K562 (cell line): ENCODE data around the gene MED15. TPM values are rescaled to one million over a fixed set of nuclear protein-coding genes. Genes with fewer than 3 reads are reported as not detected.
A peak's percentile ranks its signal among the peaks of the same experiment; 100 is the strongest.

Experiments used
- CCNT2 ChIP-seq: IDR thresholded peaks from 2 replicates; pipeline ENCODE4 v1.6.1; 2011; ENCODE audit warnings: borderline replicate concordance, low read depth, mild to moderate bottlenecking, moderate library complexity, mixed read lengths, low read length; ENCODE audit not compliant: insufficient read length; ENCODE audit errors: extremely low read depth
- CREM ChIP-seq: IDR thresholded peaks from 2 replicates; pipeline ENCODE4 v1.6.1; 2014; ENCODE audit warnings: antibody characterized with exemption, low read depth
- ETV1 ChIP-seq: fragments of 450-650 bp; conservative IDR thresholded peaks from 2 replicates; pipeline ENCODE4 v1.6.1; 2016; ENCODE audit warnings: missing genetic modification characterization, control low read depth, low read depth, missing compliant biosample characterization
- ETV5 ChIP-seq: sonication (generic); formaldehyde crosslinking; IDR thresholded peaks from 2 replicates; pipeline ENCODE4 v1.4.0; 2020; ENCODE audit warnings: low read depth, mild to moderate bottlenecking, missing genetic modification reagents
- EZH2 ChIP-seq: IDR thresholded peaks from 2 replicates; pipeline ENCODE4 v1.6.1; 2012; ENCODE audit warnings: low read depth, mild to moderate bottlenecking, inconsistent platforms, low read length, borderline replicate concordance
- GATAD2B ChIP-seq: fragments of 450-650 bp; IDR thresholded peaks from 2 replicates; pipeline ENCODE4 v1.6.1; 2017; ENCODE audit warnings: mild to moderate bottlenecking, borderline replicate concordance
- HLTF ChIP-seq: fragments of 450-650 bp; IDR thresholded peaks from 2 replicates; pipeline ENCODE4 v1.6.1; 2016
- HMBOX1 ChIP-seq: sonication (generic); IDR thresholded peaks from 2 replicates; pipeline ENCODE4 v1.6.1; 2016
- HMGN3 ChIP-seq: IDR thresholded peaks from 2 replicates; pipeline ENCODE4 v1.6.1; 2011; ENCODE audit warnings: borderline replicate concordance, low read depth, mild to moderate bottlenecking, mixed read lengths, low read length; ENCODE audit not compliant: insufficient read length; ENCODE audit errors: extremely low read depth
- HNRNPLL ChIP-seq: fragments of 200-400 bp; formaldehyde crosslinking; IDR thresholded peaks from 2 replicates; pipeline ENCODE4 v1.6.1; 2017; ENCODE audit warnings: low read length, low read depth, mild to moderate bottlenecking; ENCODE audit not compliant: poor library complexity, severe bottlenecking
- JUN ChIP-seq, 2 experiments: sonication (generic) in 1 of 2; formaldehyde crosslinking in 1 of 2; IDR thresholded peaks; 2 replicates each; pipeline versions ENCODE4 v1.6.1 to v1.8.0; 2012 to 2022; ENCODE audit warnings: borderline replicate concordance in 2 of 2, mild to moderate bottlenecking in 2 of 2, improper control_type of control experiment in 1 of 2, low read depth in 1 of 2, low read length in 1 of 2, missing genetic modification reagents in 1 of 2
- MITF ChIP-seq: IDR thresholded peaks from 2 replicates; pipeline ENCODE4 v1.6.1; 2014; ENCODE audit warnings: antibody characterized with exemption
- NRF1 ChIP-seq, 2 experiments: fragments of 450-650 bp; IDR thresholded peaks in 1 of 2; conservative IDR thresholded peaks in 1 of 2; 2 replicates each; pipeline ENCODE4 v1.6.1; 2014; ENCODE audit warnings: mild to moderate bottlenecking in 2 of 2
- PKNOX1 ChIP-seq: fragments of 450-650 bp; IDR thresholded peaks from 2 replicates; pipeline ENCODE4 v1.6.1; 2016
- POLR2AphosphoS5 ChIP-seq: IDR thresholded peaks from 2 replicates; pipeline ENCODE4 v1.6.1; 2011; ENCODE audit warnings: mild to moderate bottlenecking, low read depth, low read length, moderate library complexity; ENCODE audit not compliant: control insufficient read depth, insufficient read depth
- POLR2B ChIP-seq: fragments of 450-650 bp; IDR thresholded peaks from 2 replicates; pipeline ENCODE4 v1.6.1; 2018; ENCODE audit warnings: low read depth; ENCODE audit not compliant: partially characterized antibody
- RAD21 ChIP-seq, 2 experiments: fragments of 250-450 bp in 1 of 2; fragments of 450-650 bp in 1 of 2; sonication (Bioruptor Pico) in 1 of 2; formaldehyde crosslinking in 1 of 2; IDR thresholded peaks in 1 of 2; conservative IDR thresholded peaks in 1 of 2; 2 replicates each; pipeline versions ENCODE4 v1.4.0 to v1.8.0; 2020 to 2022; ENCODE audit warnings: mild to moderate bottlenecking in 2 of 2, moderate library complexity in 1 of 2
- RCOR1 ChIP-seq, 2 experiments: IDR thresholded peaks; 2 replicates each; pipeline ENCODE4 v1.6.1; 2012; ENCODE audit warnings: low read depth in 2 of 2, low read length in 2 of 2, borderline replicate concordance in 1 of 2, improper control_type of control experiment in 1 of 2
- SAFB2 ChIP-seq: fragments of 200-400 bp; formaldehyde crosslinking; IDR thresholded peaks from 2 replicates; pipeline ENCODE4 v1.6.1; 2018; ENCODE audit warnings: borderline replicate concordance, low read length, low read depth, moderate library complexity; ENCODE audit not compliant: severe bottlenecking
- SP1 ChIP-seq: sonication (generic); formaldehyde crosslinking; IDR thresholded peaks from 2 replicates; pipeline ENCODE4 v1.8.1; 2022; ENCODE audit warnings: mild to moderate bottlenecking, missing genetic modification reagents
- TGIF2 ChIP-seq: sonication (generic); formaldehyde crosslinking; IDR thresholded peaks from 2 replicates; pipeline ENCODE4 v1.8.1; 2022; ENCODE audit warnings: mild to moderate bottlenecking, missing genetic modification reagents, moderate library complexity
- ZNF133 ChIP-seq: fragments of 250-450 bp; sonication (Bioruptor Pico); IDR thresholded peaks from 2 replicates; pipeline ENCODE4 v1.4.0; 2020; ENCODE audit warnings: mild to moderate bottlenecking
- ZNF212 ChIP-seq: fragments of 450-650 bp; formaldehyde crosslinking; IDR thresholded peaks from 2 replicates; pipeline ENCODE4 v1.4.0; 2020; ENCODE audit warnings: mild to moderate bottlenecking
- ZNF311 ChIP-seq: fragments of 250-450 bp; sonication (Bioruptor Pico); IDR thresholded peaks from 2 replicates; pipeline ENCODE4 v1.4.0; 2020; ENCODE audit warnings: mild to moderate bottlenecking, moderate library complexity
- ZNF347 ChIP-seq: fragments of 450-650 bp; formaldehyde crosslinking; IDR thresholded peaks from 2 replicates; pipeline ENCODE4 v1.4.0; 2020; ENCODE audit warnings: low read depth, mild to moderate bottlenecking, moderate library complexity
- ZNF778 ChIP-seq: fragments of 450-650 bp; formaldehyde crosslinking; IDR thresholded peaks from 2 replicates; pipeline ENCODE4 v1.4.0; 2020; ENCODE audit warnings: mild to moderate bottlenecking, moderate library complexity
- polyA plus RNA-seq, 8 experiments: library from polyadenylated mRNA; depleted of rRNA in 4 of 8; stranded (reverse) in 5 of 8; unstranded in 3 of 8; fragments of >200 nt; fragmentation: Nextera tagmentation in 2 of 8; fragmentation: Illumina TruSeq in 1 of 8; extraction: Ambion mirVana in 2 of 8; extraction: Trizol in 1 of 8; gene quantifications; 2 replicates each; pipeline versions ENCODE4 v1.2.1 to v1.2.3, GENCODE V29; 2011 to 2014; ENCODE audit warnings: inconsistent platforms in 1 of 8, missing spikeins in 1 of 8
- total RNA-seq, 7 experiments: library from RNA; depleted of rRNA in 6 of 7; stranded (reverse); fragments of >200 nt in 6 of 7; fragmentation: Illumina TruSeq in 2 of 7; extraction: Trizol in 2 of 7; gene quantifications; 2 replicates each; pipeline versions ENCODE4 v1.2.1 to v1.2.3, GENCODE V29; 2011 to 2021; ENCODE audit warnings: low replicate concordance in 1 of 7

MED15 gene
- total and polyA plus RNA-seq, 9 of the 15 experiments (the other 6 are each of a cell fraction or from before 2014, with no cell fraction given): 4.0 to 271 (median 60.1) TPM

- no peak for TF ChIP-seq MITF
- no peak for TF ChIP-seq POLR2AphosphoS5
- no peak for TF ChIP-seq JUN (IDR thresholded peaks at IDR 0.05; ENCODE audit: borderline replicate concordance, low read depth, low read length)
- no peak for TF ChIP-seq JUN (CRISPR knock-in tag; IDR thresholded peaks at IDR 0.05; ENCODE audit: borderline replicate concordance)
- TF ChIP-seq HMGN3: peak; percentile 24
- TF ChIP-seq ZNF347 (CRISPR knock-in tag): no peak
- TF ChIP-seq TGIF2 (CRISPR knock-in tag): no peak
- TF ChIP-seq PKNOX1: peak; percentile 11; the same call in 1 of the 2 replicates
- TF ChIP-seq EZH2: peak; percentile 95
- no peak for TF ChIP-seq POLR2B
- no peak for TF ChIP-seq SAFB2
- peak; percentile 69; the same call in 1 of the 2 replicates for TF ChIP-seq ETV1 (tag)
- TF ChIP-seq RCOR1 (IDR thresholded peaks at IDR 0.05; ENCODE audit: borderline replicate concordance in 1 of 2, low read depth in 2 of 2, low read length in 2 of 2): peak in 1 of 2 experiments; percentile 91; a peak in 2 of 4 replicates
- TF ChIP-seq NRF1 (conservative IDR thresholded peaks at IDR 0.05 in 1 of 2, IDR thresholded peaks at IDR 0.05 in 1 of 2): peak; percentile 57 to 60; a peak in 3 of 4 replicates
- TF ChIP-seq CCNT2: no peak
- no peak for TF ChIP-seq HMBOX1
- TF ChIP-seq SP1 (CRISPR knock-in tag): no peak
- TF ChIP-seq ETV5 (CRISPR knock-in tag): peak; percentile 77
- TF ChIP-seq ZNF778 (CRISPR knock-in tag): no peak
- TF ChIP-seq RAD21 (CRISPR knock-in tag; conservative IDR thresholded peaks at IDR 0.05 in 1 of 2, IDR thresholded peaks at IDR 0.05 in 1 of 2): peak in 1 of 2 experiments; percentile 69; a peak in 3 of 4 replicates
- TF ChIP-seq ZNF212 (CRISPR knock-in tag): no peak
- no peak for TF ChIP-seq ZNF311
- no peak for TF ChIP-seq ZNF133 (CRISPR knock-in tag)
- TF ChIP-seq HNRNPLL: peak; percentile 18
- peak; percentile 78 for TF ChIP-seq CREM
- no peak for TF ChIP-seq HLTF
- TF ChIP-seq GATAD2B: no peak
Observed at GRCh38 chr22:20604776-20605221, 97.4 kb downstream of the MED15 start (continued).
